MM.1S (cell line): Measurements from ENCODE around the gene TSPAN15.

Experiments used
- CTCF ChIP-seq: fragments of 300-600 bp; sonication (generic); IDR thresholded peaks from 2 replicates; pipeline ENCODE4 v1.5.1; 2016; ENCODE audit warnings: antibody characterized with exemption, low read length, mixed read lengths
- EZH2 ChIP-seq: fragments of 300-600 bp; sonication (generic); optimal IDR thresholded peaks from 2 replicates; pipeline ENCODE3; 2017; ENCODE audit warnings: low read depth, mild to moderate bottlenecking, antibody characterized with exemption, low read length, mixed read lengths
- EZH2phosphoT487 ChIP-seq: fragments of 300-600 bp; sonication (generic); IDR thresholded peaks from 2 replicates; pipeline ENCODE4 v1.6.1; 2018; ENCODE audit warnings: antibody characterized with exemption, low read length

- TF ChIP-seq CTCF (no peak), EZH2 (no peak), EZH2phosphoT487 (no peak)
These were observed 11.3 kb upstream of the TSPAN15 start for GRCh38 chr10:69439813-69440506.
